Peyer's patch (tissue), 4 donors: ENCODE data around the gene ADCY7.

Experiments used
- POLR2A ChIP-seq, 2 donors: fragments of 450-650 bp; IDR thresholded peaks; one replicate each; pipeline ENCODE4 v1.5.1; 2017; ENCODE audit warnings: antibody characterized with exemption in 2 of 2, mild to moderate bottlenecking in 2 of 2, moderate library complexity in 2 of 2
- TF ChIP-seq, protein P1 (sequence below), 6 experiments: fragments of 450-650 bp in 4 of 6; fragments of 200-600 bp in 2 of 6; sonication (generic) in 1 of 6; IDR thresholded peaks; one replicate each; pipeline ENCODE4 v1.5.1; 2017 to 2019; ENCODE audit warnings: antibody characterized with exemption in 6 of 6, mild to moderate bottlenecking in 3 of 6, moderate library complexity in 1 of 6

DNA sequence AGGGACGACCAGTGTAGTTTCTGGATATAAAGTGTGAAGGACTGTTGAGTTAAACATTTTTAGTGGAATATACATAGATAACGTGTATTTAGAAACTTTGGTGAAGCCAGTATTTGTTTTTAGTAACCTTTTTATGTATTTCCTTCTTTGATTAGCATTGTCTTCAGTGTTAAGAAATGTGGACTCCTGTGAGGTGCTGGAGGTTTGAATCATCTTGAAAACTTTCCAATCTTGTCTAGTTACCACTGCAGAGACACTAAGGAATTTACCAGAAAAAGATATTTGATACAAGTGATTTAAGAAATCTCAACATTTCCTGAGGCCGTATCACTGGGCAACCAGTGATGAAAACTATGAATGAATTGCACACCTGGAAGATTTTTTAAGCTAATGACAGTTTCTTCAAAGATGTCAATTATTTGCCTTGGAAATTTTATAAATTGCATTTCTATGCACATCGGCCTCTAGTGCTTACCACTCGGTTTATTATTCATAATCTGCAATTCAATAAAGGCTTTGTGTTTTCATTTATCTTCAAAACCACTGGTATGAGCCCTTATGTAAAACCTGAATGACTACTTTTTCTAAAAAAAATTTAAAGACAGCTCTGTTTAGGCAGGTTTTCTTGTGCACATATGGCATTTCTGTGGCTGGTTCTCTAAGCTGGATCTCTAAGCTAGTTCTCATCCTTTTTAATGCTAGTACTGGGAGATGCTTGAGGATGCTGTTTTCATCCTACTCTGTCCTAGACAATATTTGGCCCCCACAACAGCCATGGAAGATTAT lies 31.4 kb upstream of the ADCY7 start:
- TF ChIP-seq, protein P1, sequence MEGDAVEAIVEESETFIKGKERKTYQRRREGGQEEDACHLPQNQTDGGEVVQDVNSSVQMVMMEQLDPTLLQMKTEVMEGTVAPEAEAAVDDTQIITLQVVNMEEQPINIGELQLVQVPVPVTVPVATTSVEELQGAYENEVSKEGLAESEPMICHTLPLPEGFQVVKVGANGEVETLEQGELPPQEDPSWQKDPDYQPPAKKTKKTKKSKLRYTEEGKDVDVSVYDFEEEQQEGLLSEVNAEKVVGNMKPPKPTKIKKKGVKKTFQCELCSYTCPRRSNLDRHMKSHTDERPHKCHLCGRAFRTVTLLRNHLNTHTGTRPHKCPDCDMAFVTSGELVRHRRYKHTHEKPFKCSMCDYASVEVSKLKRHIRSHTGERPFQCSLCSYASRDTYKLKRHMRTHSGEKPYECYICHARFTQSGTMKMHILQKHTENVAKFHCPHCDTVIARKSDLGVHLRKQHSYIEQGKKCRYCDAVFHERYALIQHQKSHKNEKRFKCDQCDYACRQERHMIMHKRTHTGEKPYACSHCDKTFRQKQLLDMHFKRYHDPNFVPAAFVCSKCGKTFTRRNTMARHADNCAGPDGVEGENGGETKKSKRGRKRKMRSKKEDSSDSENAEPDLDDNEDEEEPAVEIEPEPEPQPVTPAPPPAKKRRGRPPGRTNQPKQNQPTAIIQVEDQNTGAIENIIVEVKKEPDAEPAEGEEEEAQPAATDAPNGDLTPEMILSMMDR (IDR thresholded peaks at IDR 0.05) = no peak
- TF ChIP-seq POLR2A (IDR thresholded peaks at IDR 0.05) = no peak
